Measurements from ENCODE around the gene NLRP3. TPM values are rescaled to one million over a fixed set of nuclear protein-coding genes. Genes with fewer than 3 reads are reported as not detected.
A peak's percentile ranks its signal among the peaks of the same experiment; 100 is the strongest.

Gene NLRP3
- total and polyA plus RNA-seq, 10 of the 15 experiments (the other 5 are each of a cell fraction or from before 2014, with no cell fraction given) = 1.8 to 10.4 (median 5.0) TPM

DNA sequence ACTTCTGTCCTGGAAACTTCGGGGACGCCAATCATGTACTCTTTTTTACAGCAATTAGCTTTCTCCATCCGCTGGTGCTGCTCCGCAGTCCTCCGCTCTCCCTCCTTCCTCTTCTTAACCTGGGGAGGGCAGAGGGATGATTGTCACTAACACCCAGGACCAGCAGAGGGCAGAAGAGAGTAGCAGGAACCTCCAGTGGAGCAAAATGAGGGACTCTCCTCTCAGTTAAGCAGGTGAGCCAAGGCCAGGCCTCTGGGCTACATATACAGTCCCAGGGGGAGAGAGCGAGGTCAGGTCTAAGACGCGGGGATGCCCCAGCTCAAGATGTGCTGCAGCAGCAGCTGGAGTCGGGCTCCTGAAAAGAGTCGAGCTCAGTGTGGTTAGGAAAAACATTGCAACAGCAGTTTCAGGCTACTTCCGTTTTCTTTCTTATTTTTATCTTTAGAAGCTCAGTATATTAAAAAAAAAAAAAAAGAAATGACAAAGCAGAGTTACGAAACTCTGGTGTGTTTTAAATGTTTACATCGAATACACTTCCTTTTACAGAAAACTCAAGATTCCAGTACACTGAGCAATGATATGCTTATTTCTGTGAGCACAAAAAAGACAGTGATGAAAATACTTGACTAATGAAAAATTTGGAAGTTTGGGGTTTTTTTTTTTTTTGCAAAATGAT, 25.7 kb upstream of the NLRP3 start (continued):
- no peak for TF ChIP-seq ZNF687 (IDR thresholded peaks at IDR 0.05)
- TF ChIP-seq NR2C2 (IDR thresholded peaks at IDR 0.05; ENCODE audit: borderline replicate concordance, control insufficient read depth, insufficient read length, low read depth) = no peak
- TF ChIP-seq EGR1 (IDR thresholded peaks at IDR 0.05; ENCODE audit: borderline replicate concordance in 1 of 2, low read depth in 2 of 2, low read length in 2 of 2) = peak in 1 of 2 experiments; percentile 22; a peak in 1 of 3 replicates
- no peak for TF ChIP-seq HDAC2 (IDR thresholded peaks at IDR 0.05)
- TF ChIP-seq, protein P1, sequence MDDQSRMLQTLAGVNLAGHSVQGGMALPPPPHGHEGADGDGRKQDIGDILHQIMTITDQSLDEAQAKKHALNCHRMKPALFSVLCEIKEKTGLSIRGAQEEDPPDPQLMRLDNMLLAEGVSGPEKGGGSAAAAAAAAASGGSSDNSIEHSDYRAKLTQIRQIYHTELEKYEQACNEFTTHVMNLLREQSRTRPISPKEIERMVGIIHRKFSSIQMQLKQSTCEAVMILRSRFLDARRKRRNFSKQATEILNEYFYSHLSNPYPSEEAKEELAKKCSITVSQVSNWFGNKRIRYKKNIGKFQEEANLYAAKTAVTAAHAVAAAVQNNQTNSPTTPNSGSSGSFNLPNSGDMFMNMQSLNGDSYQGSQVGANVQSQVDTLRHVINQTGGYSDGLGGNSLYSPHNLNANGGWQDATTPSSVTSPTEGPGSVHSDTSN (IDR thresholded peaks at IDR 0.05; ENCODE audit: insufficient replicate concordance, low read depth, low read length) = no peak
- peak; percentile 75 for TF ChIP-seq MTA3 (IDR thresholded peaks at IDR 0.05; ENCODE audit: borderline replicate concordance, low read length)
- peak; percentile 78 for TF ChIP-seq BCL3 (IDR thresholded peaks at IDR 0.05; ENCODE audit: borderline replicate concordance, insufficient read depth, low read depth, low read length, poor library complexity, severe bottlenecking)
- TF ChIP-seq MEF2A (IDR thresholded peaks at IDR 0.05; ENCODE audit: insufficient read depth, low read depth, low read length) = peak; percentile 83
- TF ChIP-seq DPF2 (IDR thresholded peaks at IDR 0.05) = peak; percentile 68; the same call in 1 of the 2 replicates
- TF ChIP-seq, protein P2, sequence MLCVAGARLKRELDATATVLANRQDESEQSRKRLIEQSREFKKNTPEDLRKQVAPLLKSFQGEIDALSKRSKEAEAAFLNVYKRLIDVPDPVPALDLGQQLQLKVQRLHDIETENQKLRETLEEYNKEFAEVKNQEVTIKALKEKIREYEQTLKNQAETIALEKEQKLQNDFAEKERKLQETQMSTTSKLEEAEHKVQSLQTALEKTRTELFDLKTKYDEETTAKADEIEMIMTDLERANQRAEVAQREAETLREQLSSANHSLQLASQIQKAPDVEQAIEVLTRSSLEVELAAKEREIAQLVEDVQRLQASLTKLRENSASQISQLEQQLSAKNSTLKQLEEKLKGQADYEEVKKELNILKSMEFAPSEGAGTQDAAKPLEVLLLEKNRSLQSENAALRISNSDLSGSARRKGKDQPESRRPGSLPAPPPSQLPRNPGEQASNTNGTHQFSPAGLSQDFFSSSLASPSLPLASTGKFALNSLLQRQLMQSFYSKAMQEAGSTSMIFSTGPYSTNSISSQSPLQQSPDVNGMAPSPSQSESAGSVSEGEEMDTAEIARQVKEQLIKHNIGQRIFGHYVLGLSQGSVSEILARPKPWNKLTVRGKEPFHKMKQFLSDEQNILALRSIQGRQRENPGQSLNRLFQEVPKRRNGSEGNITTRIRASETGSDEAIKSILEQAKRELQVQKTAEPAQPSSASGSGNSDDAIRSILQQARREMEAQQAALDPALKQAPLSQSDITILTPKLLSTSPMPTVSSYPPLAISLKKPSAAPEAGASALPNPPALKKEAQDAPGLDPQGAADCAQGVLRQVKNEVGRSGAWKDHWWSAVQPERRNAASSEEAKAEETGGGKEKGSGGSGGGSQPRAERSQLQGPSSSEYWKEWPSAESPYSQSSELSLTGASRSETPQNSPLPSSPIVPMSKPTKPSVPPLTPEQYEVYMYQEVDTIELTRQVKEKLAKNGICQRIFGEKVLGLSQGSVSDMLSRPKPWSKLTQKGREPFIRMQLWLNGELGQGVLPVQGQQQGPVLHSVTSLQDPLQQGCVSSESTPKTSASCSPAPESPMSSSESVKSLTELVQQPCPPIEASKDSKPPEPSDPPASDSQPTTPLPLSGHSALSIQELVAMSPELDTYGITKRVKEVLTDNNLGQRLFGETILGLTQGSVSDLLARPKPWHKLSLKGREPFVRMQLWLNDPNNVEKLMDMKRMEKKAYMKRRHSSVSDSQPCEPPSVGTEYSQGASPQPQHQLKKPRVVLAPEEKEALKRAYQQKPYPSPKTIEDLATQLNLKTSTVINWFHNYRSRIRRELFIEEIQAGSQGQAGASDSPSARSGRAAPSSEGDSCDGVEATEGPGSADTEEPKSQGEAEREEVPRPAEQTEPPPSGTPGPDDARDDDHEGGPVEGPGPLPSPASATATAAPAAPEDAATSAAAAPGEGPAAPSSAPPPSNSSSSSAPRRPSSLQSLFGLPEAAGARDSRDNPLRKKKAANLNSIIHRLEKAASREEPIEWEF (IDR thresholded peaks at IDR 0.05; ENCODE audit: insufficient replicate concordance, low read depth, low read length) = no peak
- no peak; the same call in 1 of the 2 replicates for TF ChIP-seq LARP7 (IDR thresholded peaks at IDR 0.05)
- no peak for TF ChIP-seq BRCA1 (IDR thresholded peaks at IDR 0.05; ENCODE audit: low read depth, low read length)
- TF ChIP-seq RCOR1 (conservative IDR thresholded peaks at IDR 0.05; ENCODE audit: low read depth, low read length) = no peak
- peak; percentile 64; the same call in 1 of the 2 replicates for TF ChIP-seq CHD2 (IDR thresholded peaks at IDR 0.05; ENCODE audit: borderline replicate concordance, low read depth, low read length)
- TF ChIP-seq MEF2B (IDR thresholded peaks at IDR 0.05; ENCODE audit: partially characterized antibody, poor library complexity, severe bottlenecking) = peak; percentile 90
- TF ChIP-seq NBN (IDR thresholded peaks at IDR 0.05) = peak; percentile 96
- peak; percentile 82; the same call in 1 of the 2 replicates for TF ChIP-seq PML (IDR thresholded peaks at IDR 0.05; ENCODE audit: low read length)
